ENCODE measurements around the gene PCGF3.

GRCh38 chr4:786861-787300 is 81.2 kb downstream of the PCGF3 start:
- no peak for TF ChIP-seq USF2 (IDR thresholded peaks at IDR 0.05; ENCODE audit: borderline replicate concordance, low read depth, low read length)
- TF ChIP-seq RFX5 (IDR thresholded peaks at IDR 0.05; ENCODE audit: low read depth, low read length): no peak
- no peak for TF ChIP-seq ASH2L (IDR thresholded peaks at IDR 0.05; ENCODE audit: borderline replicate concordance, low read depth)
- TF ChIP-seq IRF5 (IDR thresholded peaks at IDR 0.05; ENCODE audit: borderline replicate concordance): no peak
- TF ChIP-seq POLR2A (IDR thresholded peaks at IDR 0.05; ENCODE audit: low read depth, low read length): no peak
- TF ChIP-seq POLR2AphosphoS5 (IDR thresholded peaks at IDR 0.05; ENCODE audit: low read length): no peak
- TF ChIP-seq NR2F1 (conservative IDR thresholded peaks at IDR 0.05): no peak
- no peak for TF ChIP-seq ZBTB33 (IDR thresholded peaks at IDR 0.05)
- no peak for TF ChIP-seq TAF1 (IDR thresholded peaks at IDR 0.05; ENCODE audit: borderline replicate concordance, low read depth, low read length)

Data from GM12878 (cell line).